B cell (primary cell): ENCODE data around the gene COTL1. TPM values are rescaled to one million over a fixed set of nuclear protein-coding genes. Genes with fewer than 3 reads are reported as not detected.
"Not testable (repeated sequence)": the region's sequence is repeated elsewhere in the genome, so short reads cannot be mapped to it uniquely, and the experiment has no call there.

ENCODE experiments used
- ATAC-seq: fragments of 200-7000 bp; cut with Tn5 transposase; one replicate; pipeline ENCODE4 v1.10.0; 2021; ENCODE audit warnings: low read depth, mild to moderate bottlenecking, moderate number of reproducible peaks, moderate library complexity
- CTCF ChIA-PET: fragments of 350-600 bp; sonication (Branson Sonifier 250); formaldehyde crosslinking; loops from one replicate; lab custom pipeline; 2021; ENCODE audit warnings: antibody characterized with exemption, inconsistent platforms; lab: Charles Lee
- POLR2A ChIA-PET: fragments of 350-600 bp; sonication (Branson Sonifier 250); formaldehyde crosslinking; loops from one replicate; lab custom pipeline; 2021; ENCODE audit warnings: antibody characterized with exemption; lab: Charles Lee
- DNase-seq: peaks from one replicate; pipeline ENCODE4 v3.0.0; 2013
- H2AFZ ChIP-seq: 2 replicates; pipeline ENCODE4 v1.6.1; 2012; ENCODE audit warnings: mild to moderate bottlenecking, low read depth, low read length; ENCODE audit not compliant: insufficient read depth, poor library complexity, severe bottlenecking
- H3K27ac ChIP-seq, 2 donors: 1 replicate in 1 of 2; 2 replicates in 1 of 2; pipeline ENCODE4 v1.5.1; 2012 to 2013; ENCODE audit warnings: low read length in 2 of 2, mild to moderate bottlenecking in 2 of 2, moderate library complexity in 1 of 2
- H3K27me3 ChIP-seq, 4 experiments: fragments of 200-600 bp in 1 of 4; sonication (generic) in 1 of 4; replicated peaks in 1 of 4; 1 replicate in 2 of 4; 2 replicates in 2 of 4; pipeline versions ENCODE4 v1.6.1 to v1.7.0; 2013 to 2016; ENCODE audit warnings: low read length in 3 of 4, mild to moderate bottlenecking in 2 of 4, mixed read lengths in 1 of 4, moderate library complexity in 1 of 4; ENCODE audit not compliant: insufficient read depth in 4 of 4, control insufficient read depth in 3 of 4; ENCODE audit errors: control extremely low read depth in 1 of 4
- H3K36me3 ChIP-seq, 2 experiments: replicated peaks in 1 of 2; 1 replicate in 1 of 2; 2 replicates in 1 of 2; pipeline versions ENCODE4 v1.6.1 to v1.7.1; 2013; ENCODE audit warnings: low read length in 1 of 2; ENCODE audit not compliant: insufficient read depth in 2 of 2, control insufficient read depth in 1 of 2; ENCODE audit errors: control extremely low read depth in 1 of 2, extremely low read depth in 1 of 2
- H3K4me1 ChIP-seq, 2 donors: fragments of 200-600 bp in 1 of 2; sonication (generic) in 1 of 2; 1 replicate in 1 of 2; 2 replicates in 1 of 2; pipeline versions ENCODE4 v1.5.1 to v1.6.1; 2013 to 2017; ENCODE audit warnings: low read length in 2 of 2; ENCODE audit not compliant: control insufficient read depth in 2 of 2, insufficient read depth in 2 of 2
- H3K4me2 ChIP-seq: replicated peaks from 2 replicates; pipeline ENCODE3; 2012; ENCODE audit warnings: mild to moderate bottlenecking, low read depth, low read length; ENCODE audit not compliant: poor library complexity, severe bottlenecking
- H3K4me3 ChIP-seq, 5 experiments: fragments of 200-600 bp in 1 of 5; sonication (generic) in 1 of 5; 1 replicate in 3 of 5; 2 replicates in 2 of 5; pipeline versions ENCODE4 v1.5.1 to v1.7.0; 2011 to 2016; ENCODE audit warnings: low read length in 4 of 5, mild to moderate bottlenecking in 4 of 5, low read depth in 2 of 5, control low read depth in 1 of 5, moderate library complexity in 1 of 5; ENCODE audit not compliant: insufficient read depth in 1 of 5; ENCODE audit errors: control extremely low read depth in 1 of 5, extremely low read depth in 1 of 5
- H3K79me2 ChIP-seq: fragments of 200-600 bp; sonication (generic); one replicate; pipeline ENCODE4 v1.6.0; 2016; ENCODE audit warnings: low read length; ENCODE audit not compliant: control insufficient read depth, insufficient read depth
- H3K9ac ChIP-seq: fragments of 200-600 bp; sonication (generic); 2 replicates; pipeline ENCODE4 v1.6.1; 2017; ENCODE audit warnings: mild to moderate bottlenecking, low read length, moderate library complexity
- H3K9me3 ChIP-seq, 3 donors: one replicate each; pipeline versions ENCODE4 v1.6.1 to v1.7.1; 2013; ENCODE audit warnings: low read length in 2 of 3; ENCODE audit not compliant: control insufficient read depth in 2 of 3, insufficient read depth in 1 of 3; ENCODE audit errors: control extremely low read depth in 1 of 3
- H4K20me1 ChIP-seq: 2 replicates; pipeline ENCODE4 v1.6.0; 2012; ENCODE audit warnings: mild to moderate bottlenecking, low read length; ENCODE audit not compliant: insufficient read depth, control insufficient read depth, poor library complexity, severe bottlenecking
- H3K27ac Mint-ChIP-seq: one replicate; pipeline ENCODE4 v1.8.0; 2021; ENCODE audit warnings: mixed read lengths
- H3K27me3 Mint-ChIP-seq: one replicate; pipeline ENCODE4 v1.8.0; 2021; ENCODE audit warnings: mixed read lengths
- H3K4me1 Mint-ChIP-seq: one replicate; pipeline ENCODE4 v1.8.0; 2021; ENCODE audit warnings: mixed read lengths
- H3K4me3 Mint-ChIP-seq: one replicate; pipeline ENCODE4 v1.8.0; 2021; ENCODE audit warnings: mixed read lengths
- H3K9me3 Mint-ChIP-seq: one replicate; pipeline ENCODE4 v1.8.0; 2022; ENCODE audit warnings: mixed read lengths; ENCODE audit not compliant: insufficient read depth
- EZH2 ChIP-seq: IDR thresholded peaks from 2 replicates; pipeline ENCODE4 v1.6.1; 2012; ENCODE audit warnings: borderline replicate concordance, low read depth, mild to moderate bottlenecking, moderate library complexity, low read length; ENCODE audit not compliant: insufficient read depth, poor library complexity, severe bottlenecking
- WGBS: methylation state at CpG from one replicate; pipeline ENCODE4 v1.1.5; 2013; ENCODE audit warnings: missing lambda C conversion rate; ENCODE audit not compliant: insufficient coverage; 5-methylcytosine and 5-hydroxymethylcytosine counted together
- intact Hi-C: fragments of 100-400 bp; cut with micrococcal nuclease; formaldehyde crosslinking; loops from one replicate; pipeline ENCODE4 v1.10.0; 2022
- polyA plus RNA-seq: library from polyadenylated mRNA; depleted of rRNA; stranded (reverse); fragments of >200 nt; gene quantifications from 2 replicates; pipeline ENCODE4 v1.2.3, GENCODE V29; 2012
- total RNA-seq, 2 donors: library from RNA; stranded (reverse); fragments of 120-200 nt in 1 of 2; gene quantifications; 1 replicate in 1 of 2; 2 replicates in 1 of 2; pipeline versions ENCODE4 v1.2.3 to v1.2.4, GENCODE V29; 2013 to 2022
- TF ChIP-seq, protein P1 (sequence below): fragments of 200-600 bp; IDR thresholded peaks from one replicate; pipeline ENCODE4 v1.8.0; 2022; ENCODE audit warnings: antibody characterized with exemption, mild to moderate bottlenecking

The COTL1 gene
- total and polyA plus RNA-seq, 2 donors (not counting 1 experiment from before 2014, with no cell fraction given): 158 to 264 TPM

DNA sequence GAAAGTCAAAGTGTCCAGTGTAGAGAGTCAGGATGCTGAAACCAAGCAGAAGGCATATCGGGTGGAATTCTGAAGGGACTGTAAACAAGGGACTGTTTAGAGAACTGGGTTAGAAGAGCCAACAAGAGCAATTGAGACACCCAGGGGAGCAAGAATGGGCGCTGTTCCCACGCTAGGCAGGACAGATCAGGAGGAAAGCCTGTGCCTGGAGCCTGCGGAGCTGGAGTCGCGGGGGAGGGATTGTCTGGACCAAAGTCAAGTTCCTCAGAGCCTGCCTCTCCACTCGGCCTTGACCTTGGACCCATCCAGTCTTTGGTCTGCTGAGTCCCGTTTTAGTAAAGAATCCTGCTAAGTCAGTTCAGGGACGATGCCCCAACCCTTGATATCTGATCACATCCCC is 15.7 kb upstream of the COTL1 start:
- intact Hi-C loops: no loop called here
- no peak for ATAC-seq
- Histone ChIP-seq H3K4me1 (peaks cover 12 to 42% of the 10 kb centered on the region in 2 donors), H3K36me3 (no peaks in the 10 kb centered on the region), H3K9ac (no peak overlapping the region), H3K9me3 (peaks cover 0 to 3% (median 0%) of the 10 kb centered on the region in 3 donors), H3K4me3 (no peak overlapping the region), H4K20me1 (no peaks in the 10 kb centered on the region), H3K27ac (no peak overlapping the region), H3K27me3 (no peaks in the 10 kb centered on the region), H2AFZ (no peak overlapping the region), H3K4me2 (no peak overlapping the region), H3K79me2 (peaks cover 6% of the 10 kb centered on the region)
- Mint-ChIP-seq H3K27me3 (no peaks in the 10 kb centered on the region), H3K4me3 (no peak overlapping the region), H3K27ac (peak overlapping the region; percentile 32), H3K9me3 (no peaks in the 10 kb centered on the region), H3K4me1 (peaks cover 32% of the 10 kb centered on the region)
- 95% methylated on average over 8 of the region's 9 CpGs for WGBS
- DNase-seq: no peak
- TF ChIP-seq EZH2: no peak
- TF ChIP-seq, protein P1, sequence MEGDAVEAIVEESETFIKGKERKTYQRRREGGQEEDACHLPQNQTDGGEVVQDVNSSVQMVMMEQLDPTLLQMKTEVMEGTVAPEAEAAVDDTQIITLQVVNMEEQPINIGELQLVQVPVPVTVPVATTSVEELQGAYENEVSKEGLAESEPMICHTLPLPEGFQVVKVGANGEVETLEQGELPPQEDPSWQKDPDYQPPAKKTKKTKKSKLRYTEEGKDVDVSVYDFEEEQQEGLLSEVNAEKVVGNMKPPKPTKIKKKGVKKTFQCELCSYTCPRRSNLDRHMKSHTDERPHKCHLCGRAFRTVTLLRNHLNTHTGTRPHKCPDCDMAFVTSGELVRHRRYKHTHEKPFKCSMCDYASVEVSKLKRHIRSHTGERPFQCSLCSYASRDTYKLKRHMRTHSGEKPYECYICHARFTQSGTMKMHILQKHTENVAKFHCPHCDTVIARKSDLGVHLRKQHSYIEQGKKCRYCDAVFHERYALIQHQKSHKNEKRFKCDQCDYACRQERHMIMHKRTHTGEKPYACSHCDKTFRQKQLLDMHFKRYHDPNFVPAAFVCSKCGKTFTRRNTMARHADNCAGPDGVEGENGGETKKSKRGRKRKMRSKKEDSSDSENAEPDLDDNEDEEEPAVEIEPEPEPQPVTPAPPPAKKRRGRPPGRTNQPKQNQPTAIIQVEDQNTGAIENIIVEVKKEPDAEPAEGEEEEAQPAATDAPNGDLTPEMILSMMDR: no peak
- CTCF ChIA-PET: interaction anchor here (1.0 kb wide), 1 partner anchor 14 kb away, joined by 3 read pairs; the partner anchor contains the start of gene KLHL36
- POLR2A ChIA-PET: no interaction called here

DNA sequence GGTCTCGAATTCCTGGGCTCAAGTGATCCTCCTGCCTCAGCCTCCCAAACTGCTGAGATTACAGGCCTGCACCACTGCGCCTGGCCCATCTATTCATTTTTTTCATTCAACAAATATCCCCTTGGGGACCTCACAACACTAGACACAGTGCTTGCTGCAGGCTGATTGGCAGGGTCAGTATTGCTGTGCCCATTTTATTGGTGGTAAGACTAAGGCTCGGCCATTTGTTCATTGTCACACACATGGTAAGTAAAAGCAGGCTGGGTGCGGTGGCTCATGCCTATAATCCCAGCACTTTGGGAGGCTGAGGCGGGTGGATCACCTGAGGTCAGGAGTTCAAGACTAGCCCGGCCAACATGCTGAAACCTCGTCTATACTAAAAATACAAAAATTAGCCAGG is 15.0 kb upstream of the COTL1 start:
- H3K27me3 ChIP-seq, H3K4me3 ChIP-seq, H3K36me3 ChIP-seq, H3K27ac Mint-ChIP-seq, intact Hi-C loops, H3K4me3 Mint-ChIP-seq, H2AFZ ChIP-seq, POLR2A ChIA-PET, H3K9ac ChIP-seq, H3K9me3 ChIP-seq, H3K9me3 Mint-ChIP-seq, H4K20me1 ChIP-seq, H3K27me3 Mint-ChIP-seq, H3K27ac ChIP-seq, DNase-seq, H3K4me2 ChIP-seq, H3K79me2 ChIP-seq, ATAC-seq: not testable (repeated sequence)
- H3K4me1 Mint-ChIP-seq: peaks cover 32% of the 10 kb centered on the region
- CTCF ChIA-PET: interaction anchor here (1.1 to 1.3 kb wide), 2 partner anchors 10 to 12 kb away, joined by 3 to 4 read pairs; no protein-coding TSS in a partner anchor
- WGBS: 100% methylated on average over 5 of the region's 7 CpGs
- peaks cover 18 to 42% of the 10 kb centered on the region in 2 donors for H3K4me1 ChIP-seq
